Measurements from ENCODE around the gene PLCE1. TPM values are rescaled to one million over a fixed set of nuclear protein-coding genes. Genes with fewer than 3 reads are reported as not detected.

Gene PLCE1
- total and polyA plus RNA-seq, 4 donors: 1.5 to 15.7 (median 5.2) TPM

GRCh38 chr10:94000638-94001415, 7.1 kb downstream of the PLCE1 start:
- H3K36me3 ChIP-seq (ENCODE audit: control insufficient read depth in 4 of 4, insufficient read depth in 4 of 4, low read length in 4 of 4): no peaks in the 10 kb centered on the region
- no peak overlapping the region for H3K27ac ChIP-seq (ENCODE audit: low read depth in 1 of 2, low read length in 1 of 2)
- WGBS, 2 donors: 68% methylated on average over 5 of the region's 5 CpGs
- H3K9me3 ChIP-seq (ENCODE audit: control insufficient read depth in 4 of 4, insufficient read depth in 3 of 4, low read length in 3 of 4): no peaks in the 10 kb centered on the region
- peaks cover 0 to 13% (median 8%) of the 10 kb centered on the region in 5 donors for H3K4me1 ChIP-seq (ENCODE audit: control insufficient read depth in 5 of 5, insufficient read depth in 5 of 5, low read length in 5 of 5)
- no peak for DNase-seq
- no peak for ATAC-seq (ENCODE audit: insufficient read depth, low FRiP score)
- TF ChIP-seq CTCF (IDR thresholded peaks at IDR 0.05; ENCODE audit: control extremely low read depth, extremely low read depth): no peak
- H3K27me3 ChIP-seq (ENCODE audit: control insufficient read depth in 3 of 3, insufficient read depth in 3 of 3, low read length in 2 of 3): peaks cover 0 to 4% (median 0%) of the 10 kb centered on the region in 3 donors
- no peak overlapping the region for H3K9ac ChIP-seq (ENCODE audit: insufficient read depth in 1 of 2, low read length in 2 of 2)
- no peak overlapping the region for H3K4me3 ChIP-seq

GRCh38 chr10:94001416-94001810, 7.7 kb downstream of the PLCE1 start:
- H3K36me3 ChIP-seq (ENCODE audit: control insufficient read depth in 4 of 4, insufficient read depth in 4 of 4, low read length in 4 of 4): no peaks in the 10 kb centered on the region
- no peak for TF ChIP-seq CTCF (IDR thresholded peaks at IDR 0.05; ENCODE audit: control extremely low read depth, extremely low read depth)
- H3K9me3 ChIP-seq (ENCODE audit: control insufficient read depth in 4 of 4, insufficient read depth in 3 of 4, low read length in 3 of 4): no peaks in the 10 kb centered on the region
- peaks cover 0 to under 1% (median 0%) of the 10 kb centered on the region in 3 donors for H3K27me3 ChIP-seq (ENCODE audit: control insufficient read depth in 3 of 3, insufficient read depth in 3 of 3, low read length in 2 of 3)
- DNase-seq: no peak
- 95 to 100% methylated on average over 1 of the region's 1 CpG for WGBS, 2 donors
- ATAC-seq (ENCODE audit: insufficient read depth, low FRiP score): no peak
- H3K4me1 ChIP-seq (ENCODE audit: control insufficient read depth in 5 of 5, insufficient read depth in 5 of 5, low read length in 5 of 5): peaks cover 0 to 10% (median 8%) of the 10 kb centered on the region in 5 donors
- H3K4me3 ChIP-seq: no peak overlapping the region
- no peak overlapping the region for H3K9ac ChIP-seq (ENCODE audit: insufficient read depth in 1 of 2, low read length in 2 of 2)
- no peak overlapping the region for H3K27ac ChIP-seq (ENCODE audit: low read depth in 1 of 2, low read length in 1 of 2)

- DNase-seq (no peak), ATAC-seq (ENCODE audit: insufficient read depth, low FRiP score) (no peak)
- Histone ChIP-seq H3K9ac (ENCODE audit: insufficient read depth in 1 of 2, low read length in 2 of 2) (no peak overlapping the region), H3K4me3 (no peak overlapping the region), H3K9me3 (ENCODE audit: control insufficient read depth in 4 of 4, insufficient read depth in 3 of 4, low read length in 3 of 4) (no peaks in the 10 kb centered on the region), H3K4me1 (ENCODE audit: control insufficient read depth in 5 of 5, insufficient read depth in 5 of 5, low read length in 5 of 5) (peaks cover 0 to 17% (median 8%) of the 10 kb centered on the region in 5 donors), H3K36me3 (ENCODE audit: control insufficient read depth in 4 of 4, insufficient read depth in 4 of 4, low read length in 4 of 4) (no peaks in the 10 kb centered on the region), H3K27ac (ENCODE audit: low read depth in 1 of 2, low read length in 1 of 2) (no peak overlapping the region), H3K27me3 (ENCODE audit: control insufficient read depth in 3 of 3, insufficient read depth in 3 of 3, low read length in 2 of 3) (no peaks in the 10 kb centered on the region)
- no peak for TF ChIP-seq CTCF (IDR thresholded peaks at IDR 0.05; ENCODE audit: control extremely low read depth, extremely low read depth)
- WGBS, 2 donors: 82 to 85% methylated on average over 3 of the region's 3 CpGs
Observed at GRCh38 chr10:94002156-94002555, 8.4 kb downstream of the PLCE1 start.

Measured in lung (tissue), 12 donors.